Activated naive CD4-positive, alpha-beta T cell treated with anti-CD3 and anti-CD28 coated beads, Interleukin-2, amount 50 U/mL, for 72 hours (primary cell): ENCODE data around the gene SMARCC1. TPM values are rescaled to one million over a fixed set of nuclear protein-coding genes. Genes with fewer than 3 reads are reported as not detected.

ENCODE experiments used
- ATAC-seq, 2 donors: fragments of 150-1000 bp; cut with Tn5 transposase; 2 replicates each; pipeline ENCODE4 v1.10.0; 2021; ENCODE audit warnings: mild to moderate bottlenecking in 2 of 2, moderate library complexity in 2 of 2
- DNase-seq, 2 donors: peaks; one replicate each; pipeline ENCODE4 v3.0.0; 2021 to 2022; ENCODE audit warnings: low spot score in 2 of 2
- H3K27ac Mint-ChIP-seq, 2 donors: one replicate each; pipeline ENCODE4 v1.8.0; 2022; ENCODE audit warnings: mild to moderate bottlenecking in 2 of 2, mixed read lengths in 2 of 2
- H3K36me3 Mint-ChIP-seq, 2 donors: one replicate each; pipeline ENCODE4 v1.8.0; 2022; ENCODE audit warnings: mixed read lengths in 2 of 2
- H3K9me3 Mint-ChIP-seq, 2 donors: one replicate each; pipeline ENCODE4 v1.8.0; 2022; ENCODE audit warnings: mixed read lengths in 2 of 2
- total RNA-seq, 2 donors: library from RNA; stranded (reverse); gene quantifications; one replicate each; pipeline ENCODE4 v1.2.3, GENCODE V29; 2022

SMARCC1 gene
- total RNA-seq, 2 donors from 2014 or later, result 98.9 to 138 TPM

DNA sequence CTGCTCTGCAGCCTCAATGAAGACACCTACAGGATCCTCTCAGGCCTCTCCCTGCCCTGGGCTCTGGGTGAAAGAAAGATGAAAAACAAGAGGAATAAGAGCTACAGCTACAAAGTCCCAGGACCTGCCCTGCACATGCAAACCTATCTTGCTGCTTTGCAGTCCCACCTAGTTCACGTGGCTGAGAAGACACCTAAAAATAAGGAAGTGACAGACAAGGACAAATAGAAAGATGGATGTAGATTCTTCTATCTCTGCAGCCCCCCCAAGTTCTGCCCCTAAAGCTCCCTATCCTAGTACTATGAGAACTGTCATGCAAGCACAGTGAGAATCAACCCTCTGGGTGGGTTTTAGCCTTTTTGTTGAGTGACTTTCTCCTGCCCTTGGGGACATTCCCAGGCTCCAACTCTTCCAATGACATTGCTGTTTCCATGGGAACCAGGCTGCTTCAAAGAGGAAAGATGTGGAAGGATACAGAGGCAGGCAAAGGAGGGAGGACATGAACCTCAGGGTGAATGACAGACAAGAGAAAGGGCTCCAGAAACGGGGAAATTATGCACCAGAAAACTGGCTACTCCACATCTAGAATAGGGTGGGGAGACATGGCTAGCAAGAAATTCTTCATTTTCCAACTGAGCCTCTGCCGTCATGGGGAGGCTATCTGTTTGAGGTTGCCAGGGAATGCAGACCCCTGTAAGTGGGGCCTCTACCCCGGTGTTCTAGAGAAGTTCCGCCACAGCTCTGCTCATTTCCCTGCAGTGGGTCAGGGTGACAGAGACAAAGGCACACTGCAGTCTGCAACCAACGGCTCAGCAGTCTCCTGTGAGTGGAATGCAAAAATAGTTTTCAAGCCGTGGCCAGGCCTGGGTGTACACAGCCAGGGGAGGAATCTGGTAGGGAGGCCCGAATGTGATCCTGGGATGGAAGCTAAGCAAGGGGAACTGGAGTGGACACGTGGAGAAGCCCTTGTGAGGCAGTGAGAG is 208.2 kb downstream of the SMARCC1 start:
- no peak for DNase-seq
- no peak for ATAC-seq
- no peaks in the 10 kb centered on the region for H3K9me3 Mint-ChIP-seq
- H3K36me3 Mint-ChIP-seq, result no peaks in the 10 kb centered on the region
- H3K27ac Mint-ChIP-seq, result no peak overlapping the region

GRCh38 chr3:47571391-47572175 is 210.1 kb downstream of the SMARCC1 start:
- Mint-ChIP-seq H3K27ac (no peak overlapping the region), H3K36me3 (no peaks in the 10 kb centered on the region), H3K9me3 (no peaks in the 10 kb centered on the region)
- ATAC-seq (no peak), DNase-seq (no peak)

GRCh38 chr3:47568901-47569300 is 212.8 kb downstream of the SMARCC1 start:
- Mint-ChIP-seq H3K9me3 (no peaks in the 10 kb centered on the region), H3K27ac (no peak overlapping the region), H3K36me3 (no peaks in the 10 kb centered on the region)
- DNase-seq, result no peak
- no peak for ATAC-seq

GRCh38 chr3:47567149-47567548 is 214.5 kb downstream of the SMARCC1 start:
- no peak for ATAC-seq

GRCh38 chr3:47566667-47567066 is 215.0 kb downstream of the SMARCC1 start:
- ATAC-seq, result no peak
- peak overlapping the region in 1 of 2 donors; percentile 9 for H3K27ac Mint-ChIP-seq
- DNase-seq, result no peak
- H3K9me3 Mint-ChIP-seq, result no peaks in the 10 kb centered on the region
- H3K36me3 Mint-ChIP-seq, result no peaks in the 10 kb centered on the region

More at GRCh38 chr3:47567149-47567548, 214.5 kb downstream of the SMARCC1 start:
- DNase-seq, result no peak
- Mint-ChIP-seq H3K27ac (no peak overlapping the region), H3K36me3 (no peaks in the 10 kb centered on the region), H3K9me3 (no peaks in the 10 kb centered on the region)

GRCh38 chr3:47565734-47566550 is 215.8 kb downstream of the SMARCC1 start:
- Mint-ChIP-seq H3K9me3 (no peaks in the 10 kb centered on the region), H3K36me3 (no peaks in the 10 kb centered on the region), H3K27ac (no peak overlapping the region)
- no peak for ATAC-seq
- no peak for DNase-seq

- Mint-ChIP-seq H3K27ac (no peak overlapping the region), H3K36me3 (no peaks in the 10 kb centered on the region), H3K9me3 (peaks cover 0 to 3% of the 10 kb centered on the region in 2 donors)
- ATAC-seq (no peak), DNase-seq (no peak)
Observed at GRCh38 chr3:47556351-47556750, 225.3 kb downstream of the SMARCC1 start.

DNA sequence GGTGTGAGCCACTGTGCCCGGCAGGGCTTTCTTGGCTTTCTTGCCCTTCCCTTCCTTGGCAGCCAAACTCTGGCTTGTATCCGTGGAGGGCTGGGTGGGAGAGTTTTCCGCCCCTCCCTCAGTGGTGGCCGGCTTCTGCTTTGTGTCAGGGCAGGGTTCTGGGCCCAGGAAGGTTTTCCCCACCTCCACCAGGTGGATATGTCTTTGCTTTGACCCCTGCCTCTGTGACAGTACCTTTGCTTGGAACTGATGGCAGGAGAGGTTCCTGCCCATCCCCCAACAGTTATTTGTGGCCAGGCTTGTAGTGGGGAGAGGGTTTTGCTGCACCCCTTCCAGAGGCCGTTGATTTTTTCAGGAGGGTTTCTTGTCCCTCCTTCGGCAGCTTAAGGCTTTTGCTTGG is 227.4 kb downstream of the SMARCC1 start:
- ATAC-seq (no peak), DNase-seq (no peak)
- no peak overlapping the region for H3K27ac Mint-ChIP-seq

GRCh38 chr3:47553407-47553806 is 228.3 kb downstream of the SMARCC1 start:
- Mint-ChIP-seq H3K9me3 (peaks cover 0 to 3% of the 10 kb centered on the region in 2 donors), H3K36me3 (no peaks in the 10 kb centered on the region), H3K27ac (no peak overlapping the region)
- no peak for DNase-seq
- no peak for ATAC-seq

More for the DNA sequence above, 227.4 kb downstream of the SMARCC1 start:
- H3K9me3 Mint-ChIP-seq, result peaks cover 0 to 3% of the 10 kb centered on the region in 2 donors
- no peaks in the 10 kb centered on the region for H3K36me3 Mint-ChIP-seq

DNA sequence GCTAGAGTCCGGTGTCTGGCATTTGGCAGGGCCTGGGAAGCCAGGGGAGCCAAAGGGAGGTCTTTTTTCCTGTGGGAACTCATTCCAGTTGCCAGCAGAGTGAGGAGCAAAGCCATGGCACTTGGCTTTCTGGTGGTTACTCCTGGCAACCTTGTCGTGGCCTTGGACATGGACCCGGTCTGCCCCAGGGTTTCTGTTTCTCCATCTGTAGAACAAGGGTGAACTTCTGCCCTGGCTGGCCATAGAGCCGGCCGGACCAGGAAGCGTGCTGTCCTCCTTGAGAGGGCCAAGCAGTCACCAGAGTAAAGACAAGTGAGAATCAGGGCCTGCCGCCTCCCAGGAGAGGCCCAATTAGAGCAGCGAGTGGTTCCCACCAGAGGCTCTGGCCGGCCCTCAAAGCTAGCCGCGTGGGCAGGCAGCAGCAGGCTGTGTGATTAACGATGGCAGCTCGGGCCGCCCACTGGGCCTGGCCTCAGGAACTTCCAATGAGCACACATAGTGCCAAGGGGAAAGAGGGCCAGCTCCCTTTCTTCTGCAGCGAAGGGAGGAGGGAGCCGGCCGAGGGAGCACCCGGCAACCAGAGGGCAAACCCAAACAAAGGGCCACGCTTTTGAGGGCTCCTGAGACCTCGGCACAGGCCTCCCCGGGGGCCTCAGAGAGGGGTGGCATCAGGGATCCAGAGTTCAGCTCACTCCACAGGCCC is 239.1 kb downstream of the SMARCC1 start:
- ATAC-seq, result no peak
- no peak for DNase-seq
- Mint-ChIP-seq H3K27ac (no peak overlapping the region), H3K36me3 (no peaks in the 10 kb centered on the region), H3K9me3 (no peaks in the 10 kb centered on the region)

- H3K27ac Mint-ChIP-seq, result no peak overlapping the region
- ATAC-seq, result no peak
- no peak for DNase-seq
- no peaks in the 10 kb centered on the region for H3K9me3 Mint-ChIP-seq
- no peaks in the 10 kb centered on the region for H3K36me3 Mint-ChIP-seq
Observed at GRCh38 chr3:47541583-47542108, 240.0 kb downstream of the SMARCC1 start.

- Mint-ChIP-seq H3K36me3 (no peaks in the 10 kb centered on the region), H3K9me3 (no peaks in the 10 kb centered on the region), H3K27ac (no peak overlapping the region)
- ATAC-seq (no peak), DNase-seq (no peak)
Observed at GRCh38 chr3:47540281-47540680, 241.4 kb downstream of the SMARCC1 start.

DNA sequence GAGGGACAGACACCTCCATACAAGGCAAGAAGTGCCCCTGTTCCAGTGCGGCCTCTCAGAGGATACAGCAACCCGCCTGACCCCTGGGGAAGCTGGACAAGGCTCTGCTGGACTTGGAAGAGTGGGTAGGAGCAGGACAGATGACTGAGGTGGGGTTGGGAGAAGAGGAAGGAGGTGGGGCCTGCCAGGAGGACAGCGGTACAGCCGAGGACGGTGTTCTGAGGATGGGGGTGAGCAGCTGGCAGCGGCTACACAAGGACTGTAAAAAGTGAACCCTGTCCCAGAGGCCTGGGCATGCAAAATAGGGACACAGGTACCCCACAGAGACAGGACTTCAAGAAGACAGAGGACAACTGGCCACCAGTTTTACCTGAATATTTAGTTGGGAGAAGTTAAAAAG is 244.7 kb downstream of the SMARCC1 start:
- Mint-ChIP-seq H3K36me3 (no peaks in the 10 kb centered on the region), H3K9me3 (no peaks in the 10 kb centered on the region), H3K27ac (no peak overlapping the region)
- DNase-seq, result no peak
- no peak for ATAC-seq

- no peaks in the 10 kb centered on the region for H3K9me3 Mint-ChIP-seq
- ATAC-seq (no peak), DNase-seq (no peak)
- H3K36me3 Mint-ChIP-seq, result no peaks in the 10 kb centered on the region
- no peak overlapping the region for H3K27ac Mint-ChIP-seq
Observed at GRCh38 chr3:47536221-47536891, 245.3 kb downstream of the SMARCC1 start.
